ENCODE measurements around the gene PFKL. TPM values are rescaled to one million over a fixed set of nuclear protein-coding genes. Genes with fewer than 3 reads are reported as not detected.

The PFKL gene
- total RNA-seq, 1 experiment from 2014 or later: 150 TPM

DNA sequence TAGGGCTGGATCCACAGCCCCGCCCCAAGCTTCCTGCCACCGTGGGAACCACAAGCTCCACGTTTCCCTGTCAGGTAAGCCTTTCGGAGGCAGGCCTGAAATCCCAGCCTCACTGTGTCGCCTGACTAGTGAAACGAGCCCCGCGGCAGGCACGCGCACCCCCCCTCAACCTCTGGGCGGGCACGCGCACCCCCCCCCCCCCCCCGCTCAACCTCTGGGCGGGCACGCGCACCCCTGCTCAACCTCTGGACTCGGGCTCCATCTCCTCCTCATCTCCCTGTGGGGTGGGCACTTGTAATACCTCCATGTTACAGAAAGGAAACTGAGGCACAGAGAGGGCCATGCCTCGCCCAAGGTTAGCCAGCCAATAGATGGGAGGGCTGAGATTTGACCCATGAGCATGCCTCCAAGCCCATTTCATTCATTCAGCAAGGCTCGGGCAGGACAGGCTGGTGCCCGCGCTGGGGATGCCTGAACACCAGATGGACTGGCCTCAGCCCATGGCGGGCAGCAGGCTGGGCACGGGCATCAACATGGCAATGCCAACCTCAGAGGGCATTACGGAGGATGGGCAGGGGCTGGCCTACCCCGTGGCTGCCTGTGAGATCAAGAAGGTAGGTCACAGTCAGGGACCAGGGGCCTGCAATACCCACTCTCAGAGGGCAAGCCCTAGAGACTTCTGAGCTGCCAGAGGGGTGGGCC lies 34.6 kb downstream of the PFKL start:
- DNase-seq (ENCODE audit: low read depth, low spot score) (no peak), ATAC-seq (no peak)
- Histone ChIP-seq H3K9me3 (ENCODE audit: control insufficient read depth in 1 of 2, insufficient read depth in 1 of 2, low read depth in 1 of 2, low read length in 2 of 2) (no peaks in the 10 kb centered on the region), H3K79me2 (ENCODE audit: insufficient read depth, low read length) (no peaks in the 10 kb centered on the region), H4K20me1 (ENCODE audit: insufficient read depth) (no peaks in the 10 kb centered on the region), H3K4me2 (ENCODE audit: low read length) (no peak overlapping the region), H3K36me3 (ENCODE audit: control insufficient read depth in 1 of 2, insufficient read depth in 2 of 2, low read length in 2 of 2) (no peaks in the 10 kb centered on the region), H3K9ac (ENCODE audit: low read length) (no peak overlapping the region), H3K4me3 (replicated peaks in 1 of 2; ENCODE audit: low read depth in 1 of 2, low read length in 2 of 2) (no peak overlapping the region), H3K27ac (ENCODE audit: low read depth, low read length) (no peak overlapping the region), H3K4me1 (ENCODE audit: control insufficient read depth in 1 of 2, insufficient read depth in 2 of 2, low read length in 2 of 2) (peaks cover 6 to 8% of the 10 kb centered on the region in 2 experiments; a peak in 3 of 4 replicates), H3K27me3 (ENCODE audit: insufficient read depth, low read length) (no peaks in the 10 kb centered on the region), H3K9me2 (ENCODE audit: insufficient read depth) (no peaks in the 10 kb centered on the region), H2AFZ (ENCODE audit: low read depth, low read length, poor library complexity, severe bottlenecking) (no peak overlapping the region)
- BruUV-seq (replicated peaks): no TSS peak
- intact Hi-C loops (cut with micrococcal nuclease): no loop called here
- ChIA-PET POLR2A (interaction anchor here (0.6 kb wide), 1 partner anchor 463 kb away, joined by 3 read pairs; no protein-coding TSS in a partner anchor), CTCF (no interaction called here), RAD21 (ENCODE audit: low non-redundant PET in 1 of 2, low total read pairs in 2 of 2, uncharacterized antibody in 2 of 2, unreplicated experiment in 2 of 2) (no interaction called here)
- TF ChIP-seq, protein P1, sequence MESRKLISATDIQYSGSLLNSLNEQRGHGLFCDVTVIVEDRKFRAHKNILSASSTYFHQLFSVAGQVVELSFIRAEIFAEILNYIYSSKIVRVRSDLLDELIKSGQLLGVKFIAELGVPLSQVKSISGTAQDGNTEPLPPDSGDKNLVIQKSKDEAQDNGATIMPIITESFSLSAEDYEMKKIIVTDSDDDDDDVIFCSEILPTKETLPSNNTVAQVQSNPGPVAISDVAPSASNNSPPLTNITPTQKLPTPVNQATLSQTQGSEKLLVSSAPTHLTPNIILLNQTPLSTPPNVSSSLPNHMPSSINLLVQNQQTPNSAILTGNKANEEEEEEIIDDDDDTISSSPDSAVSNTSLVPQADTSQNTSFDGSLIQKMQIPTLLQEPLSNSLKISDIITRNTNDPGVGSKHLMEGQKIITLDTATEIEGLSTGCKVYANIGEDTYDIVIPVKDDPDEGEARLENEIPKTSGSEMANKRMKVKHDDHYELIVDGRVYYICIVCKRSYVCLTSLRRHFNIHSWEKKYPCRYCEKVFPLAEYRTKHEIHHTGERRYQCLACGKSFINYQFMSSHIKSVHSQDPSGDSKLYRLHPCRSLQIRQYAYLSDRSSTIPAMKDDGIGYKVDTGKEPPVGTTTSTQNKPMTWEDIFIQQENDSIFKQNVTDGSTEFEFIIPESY (IDR thresholded peaks at IDR 0.05; ENCODE audit: extremely low read depth, insufficient replicate concordance, low read length): no peak
- TF ChIP-seq CBX3 (IDR thresholded peaks at IDR 0.05; ENCODE audit: low read depth) (no peak), EZH2 (IDR thresholded peaks at IDR 0.05) (no peak), ZNF274 (IDR thresholded peaks at IDR 0.05; ENCODE audit: low read depth, low read length) (no peak), SRF (IDR thresholded peaks at IDR 0.05; ENCODE audit: low read depth) (no peak), TCF7L2 (IDR thresholded peaks at IDR 0.05; ENCODE audit: borderline replicate concordance, extremely low read depth, insufficient read depth, insufficient read length) (no peak), ZFX (IDR thresholded peaks at IDR 0.05) (no peak), EZH2phosphoT487 (IDR thresholded peaks at IDR 0.05; ENCODE audit: borderline replicate concordance) (no peak), ELF1 (IDR thresholded peaks at IDR 0.05; ENCODE audit: borderline replicate concordance, low read depth) (no peak), YY1 (IDR thresholded peaks at IDR 0.05; ENCODE audit: extremely low read depth, insufficient replicate concordance, low read depth, low read length) (no peak), FOSL1 (IDR thresholded peaks at IDR 0.05; ENCODE audit: low read depth) (no peak), JUND (IDR thresholded peaks at IDR 0.05) (no peak)
- TF ChIP-seq, protein P2, sequence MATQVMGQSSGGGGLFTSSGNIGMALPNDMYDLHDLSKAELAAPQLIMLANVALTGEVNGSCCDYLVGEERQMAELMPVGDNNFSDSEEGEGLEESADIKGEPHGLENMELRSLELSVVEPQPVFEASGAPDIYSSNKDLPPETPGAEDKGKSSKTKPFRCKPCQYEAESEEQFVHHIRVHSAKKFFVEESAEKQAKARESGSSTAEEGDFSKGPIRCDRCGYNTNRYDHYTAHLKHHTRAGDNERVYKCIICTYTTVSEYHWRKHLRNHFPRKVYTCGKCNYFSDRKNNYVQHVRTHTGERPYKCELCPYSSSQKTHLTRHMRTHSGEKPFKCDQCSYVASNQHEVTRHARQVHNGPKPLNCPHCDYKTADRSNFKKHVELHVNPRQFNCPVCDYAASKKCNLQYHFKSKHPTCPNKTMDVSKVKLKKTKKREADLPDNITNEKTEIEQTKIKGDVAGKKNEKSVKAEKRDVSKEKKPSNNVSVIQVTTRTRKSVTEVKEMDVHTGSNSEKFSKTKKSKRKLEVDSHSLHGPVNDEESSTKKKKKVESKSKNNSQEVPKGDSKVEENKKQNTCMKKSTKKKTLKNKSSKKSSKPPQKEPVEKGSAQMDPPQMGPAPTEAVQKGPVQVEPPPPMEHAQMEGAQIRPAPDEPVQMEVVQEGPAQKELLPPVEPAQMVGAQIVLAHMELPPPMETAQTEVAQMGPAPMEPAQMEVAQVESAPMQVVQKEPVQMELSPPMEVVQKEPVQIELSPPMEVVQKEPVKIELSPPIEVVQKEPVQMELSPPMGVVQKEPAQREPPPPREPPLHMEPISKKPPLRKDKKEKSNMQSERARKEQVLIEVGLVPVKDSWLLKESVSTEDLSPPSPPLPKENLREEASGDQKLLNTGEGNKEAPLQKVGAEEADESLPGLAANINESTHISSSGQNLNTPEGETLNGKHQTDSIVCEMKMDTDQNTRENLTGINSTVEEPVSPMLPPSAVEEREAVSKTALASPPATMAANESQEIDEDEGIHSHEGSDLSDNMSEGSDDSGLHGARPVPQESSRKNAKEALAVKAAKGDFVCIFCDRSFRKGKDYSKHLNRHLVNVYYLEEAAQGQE (IDR thresholded peaks at IDR 0.05; ENCODE audit: low read depth): no peak
- TF ChIP-seq, protein P3, sequence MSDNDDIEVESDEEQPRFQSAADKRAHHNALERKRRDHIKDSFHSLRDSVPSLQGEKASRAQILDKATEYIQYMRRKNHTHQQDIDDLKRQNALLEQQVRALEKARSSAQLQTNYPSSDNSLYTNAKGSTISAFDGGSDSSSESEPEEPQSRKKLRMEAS (IDR thresholded peaks at IDR 0.05): no peak

All from HCT116 (cell line).